ENCODE results near the gene COL6A2. TPM values are rescaled to one million over a fixed set of nuclear protein-coding genes. Genes with fewer than 3 reads are reported as not detected.
"Not testable (repeated sequence)": the region's sequence is repeated elsewhere in the genome, so short reads cannot be mapped to it uniquely, and the experiment has no call there.

The COL6A2 gene
- total RNA-seq, 1 experiment from 2014 or later: 15.0 TPM

GRCh38 chr21:46168238-46168637, 70.3 kb downstream of the COL6A2 start:
- no TSS peak for BruUV-seq (replicated peaks)
- no peak for TF ChIP-seq EZH2 (IDR thresholded peaks at IDR 0.05; ENCODE audit: borderline replicate concordance, low read depth, low read length, poor library complexity, severe bottlenecking)
- TF ChIP-seq, protein P1, sequence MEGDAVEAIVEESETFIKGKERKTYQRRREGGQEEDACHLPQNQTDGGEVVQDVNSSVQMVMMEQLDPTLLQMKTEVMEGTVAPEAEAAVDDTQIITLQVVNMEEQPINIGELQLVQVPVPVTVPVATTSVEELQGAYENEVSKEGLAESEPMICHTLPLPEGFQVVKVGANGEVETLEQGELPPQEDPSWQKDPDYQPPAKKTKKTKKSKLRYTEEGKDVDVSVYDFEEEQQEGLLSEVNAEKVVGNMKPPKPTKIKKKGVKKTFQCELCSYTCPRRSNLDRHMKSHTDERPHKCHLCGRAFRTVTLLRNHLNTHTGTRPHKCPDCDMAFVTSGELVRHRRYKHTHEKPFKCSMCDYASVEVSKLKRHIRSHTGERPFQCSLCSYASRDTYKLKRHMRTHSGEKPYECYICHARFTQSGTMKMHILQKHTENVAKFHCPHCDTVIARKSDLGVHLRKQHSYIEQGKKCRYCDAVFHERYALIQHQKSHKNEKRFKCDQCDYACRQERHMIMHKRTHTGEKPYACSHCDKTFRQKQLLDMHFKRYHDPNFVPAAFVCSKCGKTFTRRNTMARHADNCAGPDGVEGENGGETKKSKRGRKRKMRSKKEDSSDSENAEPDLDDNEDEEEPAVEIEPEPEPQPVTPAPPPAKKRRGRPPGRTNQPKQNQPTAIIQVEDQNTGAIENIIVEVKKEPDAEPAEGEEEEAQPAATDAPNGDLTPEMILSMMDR (conservative IDR thresholded peaks at IDR 0.05; ENCODE audit: low read depth, low read length): no peak
- H3K27me3 ChIP-seq (replicated peaks; ENCODE audit: insufficient read depth, low read depth, low read length, poor library complexity): no peaks in the 10 kb centered on the region
- POLR2A ChIA-PET (ENCODE audit: low non-redundant PET): no interaction called here
- intact Hi-C loops (cut with micrococcal nuclease; ENCODE audit: unreplicated experiment): no loop called here
- DNase-seq (ENCODE audit: low spot score): no peak
- peaks cover 3% of the 10 kb centered on the region for H3K36me3 ChIP-seq (ENCODE audit: insufficient read depth, low read length, poor library complexity, severe bottlenecking)
- no peak overlapping the region for H3K4me3 ChIP-seq (ENCODE audit: low read depth, low read length, poor library complexity, severe bottlenecking)
- H3K9me3 ChIP-seq (ENCODE audit: low read depth, low read length, poor library complexity, severe bottlenecking): no peaks in the 10 kb centered on the region
- no peaks in the 10 kb centered on the region for H3K4me1 ChIP-seq (ENCODE audit: insufficient read depth, low read length, poor library complexity, severe bottlenecking)
- H3K27ac ChIP-seq (ENCODE audit: low read depth, low read length, poor library complexity, severe bottlenecking): no peak overlapping the region
- CTCF ChIA-PET: interaction anchor here (0.7 kb wide), 1 partner anchor 10 kb away, joined by 3 read pairs; no protein-coding TSS in a partner anchor

DNA sequence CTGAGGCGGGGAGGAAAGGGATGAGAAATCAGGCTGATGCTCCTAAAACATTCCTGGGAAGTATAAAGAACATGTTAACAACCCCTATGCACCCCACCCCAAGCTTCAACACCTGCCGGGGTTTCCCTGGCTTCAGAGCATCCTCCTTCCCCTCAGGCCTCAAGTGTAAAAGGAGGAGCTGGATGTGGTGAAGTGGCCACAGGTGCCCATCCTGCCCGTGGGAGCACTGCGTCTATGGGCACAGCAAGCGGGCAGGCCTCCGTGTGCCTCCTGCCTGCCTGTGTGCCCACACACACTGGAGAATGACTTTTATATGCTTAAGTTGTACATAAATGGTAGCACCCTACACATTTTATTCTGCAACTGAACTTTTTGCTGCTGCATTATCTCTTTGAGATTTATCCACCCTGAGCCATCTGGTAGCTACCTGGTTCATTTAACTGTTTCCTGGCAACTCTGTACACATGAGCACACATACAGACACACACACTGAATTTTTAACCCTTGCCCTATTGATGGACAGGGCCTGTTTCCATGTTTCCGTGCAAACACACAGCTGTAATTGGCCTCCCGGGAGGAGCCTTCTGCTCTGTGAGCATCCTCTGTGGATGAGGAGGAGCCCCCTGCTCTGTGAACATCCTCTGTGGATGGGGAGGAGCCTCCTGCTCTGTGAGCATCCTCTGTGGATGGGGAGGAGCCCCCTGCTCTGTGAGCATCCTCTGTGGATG, 70.9 kb downstream of the COL6A2 start:
- ChIA-PET POLR2A (ENCODE audit: low non-redundant PET) (no interaction called here), CTCF (interaction anchor here (0.7 kb wide), 1 partner anchor 11 kb away, joined by 3 read pairs; no protein-coding TSS in a partner anchor)
- TF ChIP-seq, protein P1 (conservative IDR thresholded peaks at IDR 0.05; ENCODE audit: low read depth, low read length): no peak
- TF ChIP-seq EZH2 (IDR thresholded peaks at IDR 0.05; ENCODE audit: borderline replicate concordance, low read depth, low read length, poor library complexity, severe bottlenecking): no peak
- Histone ChIP-seq H3K4me3 (ENCODE audit: low read depth, low read length, poor library complexity, severe bottlenecking) (no peak overlapping the region), H3K27me3 (replicated peaks; ENCODE audit: insufficient read depth, low read depth, low read length, poor library complexity) (no peaks in the 10 kb centered on the region), H3K9me3 (ENCODE audit: low read depth, low read length, poor library complexity, severe bottlenecking) (no peaks in the 10 kb centered on the region), H3K4me1 (ENCODE audit: insufficient read depth, low read length, poor library complexity, severe bottlenecking) (no peaks in the 10 kb centered on the region), H3K36me3 (ENCODE audit: insufficient read depth, low read length, poor library complexity, severe bottlenecking) (peaks cover 3% of the 10 kb centered on the region), H3K27ac (ENCODE audit: low read depth, low read length, poor library complexity, severe bottlenecking) (no peak overlapping the region)
- BruUV-seq (replicated peaks): no TSS peak
- intact Hi-C loops (cut with micrococcal nuclease; ENCODE audit: unreplicated experiment): no loop called here
- DNase-seq (ENCODE audit: low spot score): no peak

DNA sequence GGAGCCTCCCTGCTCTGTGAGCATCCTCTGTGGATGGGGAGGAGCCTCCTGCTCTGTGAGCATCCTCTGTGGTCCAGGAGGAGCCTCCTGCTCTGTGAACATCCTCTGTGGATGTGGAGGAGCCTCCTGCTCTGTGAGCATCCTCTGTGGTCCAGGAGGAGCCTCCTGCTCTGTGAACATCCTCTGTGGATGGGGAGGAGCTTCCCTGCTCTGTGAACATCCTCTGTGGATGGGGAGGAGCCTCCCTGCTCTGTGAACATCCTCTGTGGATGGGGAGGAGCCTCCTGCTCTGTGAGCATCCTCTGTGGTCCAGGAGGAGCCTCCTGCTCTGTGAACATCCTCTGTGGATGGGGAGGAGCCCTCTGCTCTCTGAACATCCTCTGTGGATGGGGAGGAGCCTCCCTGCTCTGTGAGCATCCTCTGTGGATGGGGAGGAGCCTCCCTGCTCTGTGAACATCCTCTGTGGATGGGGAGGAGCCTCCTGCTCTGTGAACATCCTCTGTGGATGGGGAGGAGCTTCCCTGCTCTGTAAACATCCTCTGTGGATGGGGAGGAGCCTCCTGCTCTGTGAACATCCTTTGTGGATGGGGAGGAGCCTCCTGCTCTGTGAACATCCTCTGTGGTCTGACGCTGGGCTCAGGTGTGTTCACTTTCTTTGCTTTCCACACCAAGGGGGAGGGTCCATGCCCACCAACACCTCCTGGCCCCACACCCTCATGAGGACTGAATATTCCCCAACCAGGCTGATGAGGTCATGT, 72.7 kb downstream of the COL6A2 start:
- H3K36me3 ChIP-seq (ENCODE audit: insufficient read depth, low read length, poor library complexity, severe bottlenecking); H3K4me1 ChIP-seq (ENCODE audit: insufficient read depth, low read length, poor library complexity, severe bottlenecking); BruUV-seq (replicated peaks); DNase-seq (ENCODE audit: low spot score); POLR2A ChIA-PET (ENCODE audit: low non-redundant PET); H3K4me3 ChIP-seq (ENCODE audit: low read depth, low read length, poor library complexity, severe bottlenecking); H3K9me3 ChIP-seq (ENCODE audit: low read depth, low read length, poor library complexity, severe bottlenecking); H3K27ac ChIP-seq (ENCODE audit: low read depth, low read length, poor library complexity, severe bottlenecking); intact Hi-C loops (cut with micrococcal nuclease; ENCODE audit: unreplicated experiment); CTCF ChIA-PET; H3K27me3 ChIP-seq (replicated peaks; ENCODE audit: insufficient read depth, low read depth, low read length, poor library complexity): not testable (repeated sequence)
